ENCODE results near the gene ITGA5. TPM values are rescaled to one million over a fixed set of nuclear protein-coding genes. Genes with fewer than 3 reads are reported as not detected.

The ITGA5 gene
- total RNA-seq, 1 experiment from 2014 or later = 75.8 TPM

- peaks cover 2% of the 10 kb centered on the region; the same call in 1 of the 2 replicates for H3K4me1 ChIP-seq (ENCODE audit: control insufficient read depth, insufficient read depth, low read length)
- H3K4me3 ChIP-seq (ENCODE audit: low read depth in 2 of 2, low read length in 2 of 2) = no peak overlapping the region
- ChIA-PET CTCF (no interaction called here), POLR2A (interaction anchor here (0.6 kb wide), 1 partner anchor 50 kb away, joined by 3 read pairs; the partner anchor contains the start of gene COPZ1)
- no peaks in the 10 kb centered on the region for H3K9me3 ChIP-seq (ENCODE audit: control insufficient read depth, insufficient read depth, low read depth, low read length)
- DNase-seq (ENCODE audit: low read depth, low spot score) (no peak), ATAC-seq (no peak)
- no peaks in the 10 kb centered on the region for H3K36me3 ChIP-seq (ENCODE audit: control insufficient read depth, insufficient read depth, low read length)
- H3K27me3 ChIP-seq (ENCODE audit: control insufficient read depth, insufficient read depth, low read length) = no peaks in the 10 kb centered on the region
- no peak overlapping the region for H3K27ac ChIP-seq (ENCODE audit: low read length)
- intact Hi-C loops (cut with micrococcal nuclease; ENCODE audit: unreplicated experiment) (no loop called here), in situ Hi-C loops (cut with HindIII; ENCODE audit: low pct_unique_long_range_greater_than_20kb, low sequenced_read_pairs) (no loop called here)
- no TSS peak for BruUV-seq (replicated peaks)
- TF ChIP-seq TCF7L2 (IDR thresholded peaks at IDR 0.05; ENCODE audit: low read depth, low read length) (no peak), SIN3A (IDR thresholded peaks at IDR 0.05; ENCODE audit: borderline replicate concordance, insufficient read depth, low read depth, low read length) (no peak), POLR2AphosphoS5 (IDR thresholded peaks at IDR 0.05; ENCODE audit: low read depth, low read length) (no peak), CTCF (IDR thresholded peaks at IDR 0.05) (no peak), REST (IDR thresholded peaks at IDR 0.05; ENCODE audit: insufficient read depth in 1 of 2, low read depth in 2 of 2, low read length in 1 of 2) (no peak)
Measured at GRCh38 chr12:54375259-54375579, 43.8 kb downstream of the ITGA5 start.

GRCh38 chr12:54374562-54375258 lies 44.4 kb downstream of the ITGA5 start:
- ChIA-PET POLR2A (interaction anchor here (0.6 kb wide), 1 partner anchor 50 kb away, joined by 3 read pairs; the partner anchor contains the start of gene COPZ1), CTCF (no interaction called here)
- Histone ChIP-seq H3K27me3 (ENCODE audit: control insufficient read depth, insufficient read depth, low read length) (no peaks in the 10 kb centered on the region), H3K9me3 (ENCODE audit: control insufficient read depth, insufficient read depth, low read depth, low read length) (no peaks in the 10 kb centered on the region), H3K36me3 (ENCODE audit: control insufficient read depth, insufficient read depth, low read length) (no peaks in the 10 kb centered on the region), H3K4me3 (ENCODE audit: low read depth in 2 of 2, low read length in 2 of 2) (no peak overlapping the region), H3K27ac (ENCODE audit: low read length) (no peak overlapping the region), H3K4me1 (ENCODE audit: control insufficient read depth, insufficient read depth, low read length) (peaks cover 2% of the 10 kb centered on the region; the same call in 1 of the 2 replicates)
- ATAC-seq = no peak
- in situ Hi-C loops (cut with HindIII; ENCODE audit: low pct_unique_long_range_greater_than_20kb, low sequenced_read_pairs) = no loop called here
- no TSS peak for BruUV-seq (replicated peaks)
- no peak for TF ChIP-seq CTCF (IDR thresholded peaks at IDR 0.05)
- TF ChIP-seq TCF7L2 (IDR thresholded peaks at IDR 0.05; ENCODE audit: low read depth, low read length) = no peak
- no peak for TF ChIP-seq POLR2AphosphoS5 (IDR thresholded peaks at IDR 0.05; ENCODE audit: low read depth, low read length)
- no peak for TF ChIP-seq SIN3A (IDR thresholded peaks at IDR 0.05; ENCODE audit: borderline replicate concordance, insufficient read depth, low read depth, low read length)
- TF ChIP-seq REST (IDR thresholded peaks at IDR 0.05; ENCODE audit: insufficient read depth in 1 of 2, low read depth in 2 of 2, low read length in 1 of 2) = no peak
- intact Hi-C loops (cut with micrococcal nuclease; ENCODE audit: unreplicated experiment) = no loop called here
- DNase-seq (ENCODE audit: low read depth, low spot score) = no peak

Measured in Panc1 (cell line).